GM23248 (cell line): ENCODE measurements around the gene SLC37A1. TPM values are rescaled to one million over a fixed set of nuclear protein-coding genes. Genes with fewer than 3 reads are reported as not detected.

ENCODE experiments used
- DNase-seq: peaks from one replicate; pipeline ENCODE4 v3.0.0-alpha.2; 2015
- H2AFZ ChIP-seq: fragments of 200-600 bp; sonication (generic); 2 replicates; pipeline ENCODE4 v1.6.1; 2016; ENCODE audit warnings: antibody characterized with exemption
- H3F3A ChIP-seq: fragments of 200-600 bp; sonication (generic); 2 replicates; pipeline ENCODE4 v1.6.1; 2016; ENCODE audit warnings: mild to moderate bottlenecking, antibody characterized with exemption, mixed run types; ENCODE audit not compliant: insufficient read depth
- H3K27ac ChIP-seq: fragments of 200-600 bp; sonication (generic); 2 replicates; pipeline ENCODE4 v1.5.1; 2016; ENCODE audit warnings: mild to moderate bottlenecking
- H3K27me3 ChIP-seq: fragments of 200-600 bp; sonication (generic); replicated peaks from 2 replicates; pipeline ENCODE4 v1.6.1; 2016; ENCODE audit warnings: mild to moderate bottlenecking; ENCODE audit not compliant: insufficient read depth
- H3K36me3 ChIP-seq: fragments of 200-600 bp; sonication (generic); 2 replicates; pipeline ENCODE4 v1.6.1; 2016; ENCODE audit warnings: low read depth, mild to moderate bottlenecking
- H3K4me1 ChIP-seq: fragments of 200-600 bp; sonication (generic); 2 replicates; pipeline ENCODE4 v1.6.1; 2016; ENCODE audit warnings: mild to moderate bottlenecking; ENCODE audit not compliant: insufficient read depth
- H3K4me2 ChIP-seq: fragments of 200-600 bp; sonication (generic); one replicate; pipeline ENCODE4 v1.6.1; 2016; ENCODE audit warnings: mild to moderate bottlenecking; ENCODE audit not compliant: unreplicated experiment
- H3K4me3 ChIP-seq: fragments of 200-600 bp; sonication (generic); 2 replicates; pipeline ENCODE4 v1.5.1; 2016; ENCODE audit warnings: mild to moderate bottlenecking
- H3K79me2 ChIP-seq: fragments of 200-600 bp; sonication (generic); 2 replicates; pipeline ENCODE4 v1.6.1; 2016; ENCODE audit warnings: mild to moderate bottlenecking; ENCODE audit not compliant: insufficient read depth
- H3K9ac ChIP-seq: fragments of 200-600 bp; sonication (generic); 2 replicates; pipeline ENCODE4 v1.6.1; 2016; ENCODE audit warnings: mild to moderate bottlenecking
- H3K9me2 ChIP-seq: fragments of 200-600 bp; sonication (generic); 2 replicates; pipeline ENCODE4 v1.6.1; 2016; ENCODE audit warnings: mixed run types, mild to moderate bottlenecking, moderate library complexity; ENCODE audit not compliant: insufficient read depth
- H3K9me3 ChIP-seq: fragments of 200-600 bp; sonication (generic); one replicate; pipeline ENCODE4 v1.6.1; 2017; ENCODE audit warnings: low read depth
- H4K20me1 ChIP-seq: fragments of 200-600 bp; sonication (generic); 2 replicates; pipeline ENCODE4 v1.6.0; 2016; ENCODE audit not compliant: insufficient read depth
- EZH2 ChIP-seq: fragments of 200-600 bp; sonication (generic); IDR thresholded peaks from 2 replicates; pipeline ENCODE4 v1.6.1; 2018; ENCODE audit warnings: antibody characterized with exemption, mild to moderate bottlenecking; ENCODE audit not compliant: insufficient read depth, poor library complexity, severe bottlenecking
- EZH2phosphoT487 ChIP-seq: fragments of 200-600 bp; sonication (generic); IDR thresholded peaks from 2 replicates; pipeline ENCODE4 v1.6.1; 2018; ENCODE audit warnings: antibody characterized with exemption, moderate library complexity, mild to moderate bottlenecking, low read depth; ENCODE audit not compliant: insufficient read depth
- WGBS, 2 experiments: methylation state at CpG; one replicate each; pipeline ENCODE4 v1.1.6; 2015 to 2017; ENCODE audit warnings: low lambda C conversion rate in 2 of 2, low coverage in 1 of 2; ENCODE audit errors: missing lambda C conversion rate in 2 of 2; 5-methylcytosine and 5-hydroxymethylcytosine counted together
- in situ Hi-C: fragments of 300-500 bp; cut with MboI; formaldehyde crosslinking; loops from 2 replicates; pipeline ENCODE4 v1.15.0; 2020
- polyA plus RNA-seq: library from polyadenylated mRNA; unstranded; fragments of >200 nt; fragmentation: Nextera tagmentation; extraction: Ambion mirVana; gene quantifications from 2 replicates; pipeline ENCODE4 v1.2.1, GENCODE V29; 2016
- total RNA-seq: library from RNA; depleted of rRNA; stranded (reverse); fragments of >200 nt; shearing (Covaris generic); gene quantifications from 2 replicates; pipeline ENCODE4 v1.2.3, GENCODE V29; 2014

Gene SLC37A1
- total and polyA plus RNA-seq, 2 experiments from 2014 or later: not detected

- in situ Hi-C loops: loop anchor here (5.0 kb wide), 1 partner anchor 52 kb away; no protein-coding TSS in a partner anchor
- Histone ChIP-seq H3K9ac (no peak overlapping the region), H3K36me3 (no peaks in the 10 kb centered on the region), H3F3A (no peaks in the 10 kb centered on the region), H3K4me1 (no peaks in the 10 kb centered on the region), H3K79me2 (no peaks in the 10 kb centered on the region), H3K27me3 (no peaks in the 10 kb centered on the region), H3K4me3 (no peak overlapping the region), H4K20me1 (no peaks in the 10 kb centered on the region), H3K9me2 (no peaks in the 10 kb centered on the region), H2AFZ (no peak overlapping the region), H3K9me3 (no peaks in the 10 kb centered on the region), H3K27ac (no peak overlapping the region), H3K4me2 (no peak overlapping the region)
- 59 to 60% methylated on average over 8 of the region's 8 CpGs for WGBS, 2 experiments
- DNase-seq: no peak
- no peak for TF ChIP-seq EZH2phosphoT487
- no peak for TF ChIP-seq EZH2
These were observed 61.5 kb downstream of the SLC37A1 start for GRCh38 chr21:42575111-42575510.

- Histone ChIP-seq H3F3A (no peaks in the 10 kb centered on the region), H2AFZ (no peak overlapping the region), H3K9me2 (no peaks in the 10 kb centered on the region), H3K79me2 (no peaks in the 10 kb centered on the region), H4K20me1 (no peaks in the 10 kb centered on the region), H3K27me3 (no peaks in the 10 kb centered on the region), H3K9me3 (no peaks in the 10 kb centered on the region), H3K9ac (no peak overlapping the region), H3K4me3 (no peak overlapping the region), H3K27ac (no peak overlapping the region), H3K4me2 (no peak overlapping the region), H3K36me3 (no peaks in the 10 kb centered on the region), H3K4me1 (no peaks in the 10 kb centered on the region)
- WGBS, 2 experiments: 55 to 56% methylated on average over 1 of the region's 1 CpG
- no peak for TF ChIP-seq EZH2
- no peak for TF ChIP-seq EZH2phosphoT487
- DNase-seq: no peak
- in situ Hi-C loops: loop anchor here (5.0 kb wide), 1 partner anchor 51 kb away; no protein-coding TSS in a partner anchor
These were observed 63.0 kb downstream of the SLC37A1 start for GRCh38 chr21:42576639-42577038.

DNA sequence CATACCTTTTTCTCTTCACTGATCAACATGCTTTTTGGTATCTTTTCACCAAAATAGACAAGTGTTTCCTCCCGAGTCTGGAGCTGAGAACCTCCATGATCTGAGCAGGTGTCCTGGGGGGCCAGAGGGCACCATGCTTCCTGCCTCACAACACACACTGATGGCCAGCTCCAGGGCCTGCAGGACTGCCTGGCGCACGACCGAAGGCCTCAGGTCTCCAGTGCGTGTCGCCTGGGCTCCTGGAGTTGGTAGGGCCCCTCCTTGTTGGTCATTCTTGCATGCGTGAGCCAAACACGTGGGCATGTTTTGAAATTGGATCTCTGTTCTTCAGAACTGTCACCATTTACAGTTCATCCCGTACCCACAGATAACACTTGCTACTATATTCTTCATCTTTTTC, 64.4 kb downstream of the SLC37A1 start:
- no peak overlapping the region for H3K27ac ChIP-seq
- no peaks in the 10 kb centered on the region for H3F3A ChIP-seq
- no peaks in the 10 kb centered on the region for H3K36me3 ChIP-seq
- no peak for TF ChIP-seq EZH2
- TF ChIP-seq EZH2phosphoT487: no peak
- H3K27me3 ChIP-seq: no peaks in the 10 kb centered on the region
- H4K20me1 ChIP-seq: no peaks in the 10 kb centered on the region
- H3K9ac ChIP-seq: no peak overlapping the region
- H2AFZ ChIP-seq: no peak overlapping the region
- no peaks in the 10 kb centered on the region for H3K79me2 ChIP-seq
- no peak for DNase-seq
- H3K9me2 ChIP-seq: no peaks in the 10 kb centered on the region
- H3K4me2 ChIP-seq: no peak overlapping the region
- no peaks in the 10 kb centered on the region for H3K9me3 ChIP-seq
- no peaks in the 10 kb centered on the region for H3K4me1 ChIP-seq
- H3K4me3 ChIP-seq: no peak overlapping the region
- 64 to 71% methylated on average over 9 of the region's 9 CpGs for WGBS, 2 experiments
- in situ Hi-C loops: loop anchor here (5.0 kb wide), 1 partner anchor 49 kb away; no protein-coding TSS in a partner anchor

GRCh38 chr21:42578761-42579415, 65.2 kb downstream of the SLC37A1 start:
- H3K4me3 ChIP-seq: no peak overlapping the region
- WGBS, 2 experiments: 41 to 55% methylated on average over 12 of the region's 12 CpGs
- TF ChIP-seq EZH2 (no peak), EZH2phosphoT487 (no peak)
- H3K36me3 ChIP-seq: no peaks in the 10 kb centered on the region
- H3K9ac ChIP-seq: no peak overlapping the region
- no peaks in the 10 kb centered on the region for H3K4me1 ChIP-seq
- no peaks in the 10 kb centered on the region for H4K20me1 ChIP-seq
- no peaks in the 10 kb centered on the region for H3F3A ChIP-seq
- no peak overlapping the region for H2AFZ ChIP-seq
- no peaks in the 10 kb centered on the region for H3K9me3 ChIP-seq
- H3K9me2 ChIP-seq: no peaks in the 10 kb centered on the region
- no peaks in the 10 kb centered on the region for H3K27me3 ChIP-seq
- H3K4me2 ChIP-seq: no peak overlapping the region
- DNase-seq: no peak
- H3K79me2 ChIP-seq: no peaks in the 10 kb centered on the region
- no peak overlapping the region for H3K27ac ChIP-seq
- in situ Hi-C loops: loop anchor here (5.0 kb wide), 1 partner anchor 48 kb away; no protein-coding TSS in a partner anchor
